GM21367 (cell line): ENCODE data around the gene SAMD4B.
"Not testable (repeated sequence)": the region's sequence is repeated elsewhere in the genome, so short reads cannot be mapped to it uniquely, and the experiment has no call there.

ENCODE experiments used
- ATAC-seq: cut with Tn5 transposase; IDR thresholded peaks from one replicate; pipeline ENCODE4 v1.9.1; 2021; ENCODE audit not compliant: unreplicated experiment

Gene SAMD4B

GRCh38 chr19:39333507-39333906, 8.7 kb upstream of the SAMD4B start:
- ATAC-seq: no peak

GRCh38 chr19:39334444-39334976, 7.7 kb upstream of the SAMD4B start:
- ATAC-seq: no peak

- ATAC-seq: peak; percentile 21
These were observed 7.1 kb upstream of the SAMD4B start for GRCh38 chr19:39335168-39335548.

- ATAC-seq: no peak
These were observed 5.7 kb upstream of the SAMD4B start for GRCh38 chr19:39336483-39336882.

- ATAC-seq: no peak
These were observed 2.5 kb upstream of the SAMD4B start for GRCh38 chr19:39339674-39340073.

- not testable (repeated sequence) for ATAC-seq
These were observed 2.1 kb upstream of the SAMD4B start for GRCh38 chr19:39340156-39340555.

DNA sequence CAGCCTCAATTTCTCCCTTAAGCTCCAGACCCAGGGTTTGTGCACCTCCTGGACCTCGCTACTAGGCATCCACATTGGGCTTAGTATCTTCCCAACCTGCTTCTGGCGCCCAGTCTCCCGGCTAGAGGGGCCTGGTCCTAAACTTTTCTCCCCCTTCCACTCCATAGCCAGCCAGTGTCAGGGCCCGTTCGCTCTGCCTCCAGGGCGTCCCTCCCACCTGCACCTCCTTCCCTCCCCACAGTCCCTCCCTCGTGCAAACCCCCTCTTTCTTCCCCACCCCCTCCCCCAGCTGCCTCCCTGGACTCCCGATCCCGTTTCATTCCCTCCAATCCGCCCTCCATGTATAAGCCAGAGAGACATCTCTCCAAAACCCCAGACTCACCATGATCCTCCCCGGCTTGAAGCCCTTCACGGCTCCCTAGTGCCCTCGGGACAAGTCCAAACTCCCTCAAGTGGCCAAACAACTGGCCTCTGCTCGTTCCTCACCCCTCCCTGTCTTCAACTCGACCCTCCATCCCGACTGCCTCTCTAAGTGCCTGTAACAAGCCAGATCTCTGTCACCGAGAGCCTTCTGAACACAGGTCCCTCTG, 997 bp upstream of the SAMD4B start:
- no peak for ATAC-seq

GRCh38 chr19:39342647-39343305, 555 bp downstream of the SAMD4B start:
- ATAC-seq: no peak

- no peak for ATAC-seq
These were observed 3.7 kb downstream of the SAMD4B start for GRCh38 chr19:39345956-39346355.

GRCh38 chr19:39347332-39348164, 5.3 kb downstream of the SAMD4B start:
- ATAC-seq: no peak

DNA sequence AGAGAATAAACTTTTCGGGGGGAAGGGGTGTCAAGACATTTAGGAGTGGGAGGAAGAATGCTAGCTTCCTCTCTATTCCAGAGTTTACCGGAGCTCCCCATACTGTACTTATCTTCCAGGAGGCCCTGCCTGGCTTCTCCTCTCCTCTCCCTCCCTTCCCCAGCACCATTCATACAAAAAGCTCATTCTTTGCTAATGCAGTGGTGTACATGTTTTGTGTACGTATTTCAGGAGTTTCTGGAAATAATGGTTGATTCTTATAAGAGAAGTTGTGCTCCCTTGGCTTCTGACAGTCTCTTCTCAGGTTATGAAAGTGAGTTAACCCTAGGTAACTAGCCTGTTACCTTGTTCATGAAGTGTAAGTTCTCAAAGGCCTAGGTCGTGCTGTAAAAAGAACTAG, 7.1 kb downstream of the SAMD4B start:
- ATAC-seq: no peak

DNA sequence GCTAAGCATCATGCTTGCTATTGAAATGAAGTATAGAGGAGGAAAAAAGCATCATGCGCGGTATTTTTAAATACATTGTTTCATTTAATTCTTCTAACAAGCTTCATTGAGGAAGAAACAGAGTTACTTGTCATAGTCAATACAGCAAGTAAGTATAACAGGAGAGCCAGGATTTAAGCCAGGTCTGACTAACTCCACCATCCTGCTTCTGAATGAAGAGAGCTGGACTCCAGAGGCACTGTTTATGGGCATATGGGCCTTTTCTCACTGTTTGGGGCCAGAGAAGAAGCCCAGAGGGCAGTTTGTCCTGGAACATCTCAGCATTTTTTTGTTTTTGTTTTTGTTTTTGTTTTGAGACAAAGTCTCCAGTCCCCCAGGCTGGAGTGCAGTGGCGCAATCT, 7.9 kb downstream of the SAMD4B start:
- no peak for ATAC-seq

GRCh38 chr19:39351537-39352064, 9.4 kb downstream of the SAMD4B start:
- ATAC-seq: no peak

DNA sequence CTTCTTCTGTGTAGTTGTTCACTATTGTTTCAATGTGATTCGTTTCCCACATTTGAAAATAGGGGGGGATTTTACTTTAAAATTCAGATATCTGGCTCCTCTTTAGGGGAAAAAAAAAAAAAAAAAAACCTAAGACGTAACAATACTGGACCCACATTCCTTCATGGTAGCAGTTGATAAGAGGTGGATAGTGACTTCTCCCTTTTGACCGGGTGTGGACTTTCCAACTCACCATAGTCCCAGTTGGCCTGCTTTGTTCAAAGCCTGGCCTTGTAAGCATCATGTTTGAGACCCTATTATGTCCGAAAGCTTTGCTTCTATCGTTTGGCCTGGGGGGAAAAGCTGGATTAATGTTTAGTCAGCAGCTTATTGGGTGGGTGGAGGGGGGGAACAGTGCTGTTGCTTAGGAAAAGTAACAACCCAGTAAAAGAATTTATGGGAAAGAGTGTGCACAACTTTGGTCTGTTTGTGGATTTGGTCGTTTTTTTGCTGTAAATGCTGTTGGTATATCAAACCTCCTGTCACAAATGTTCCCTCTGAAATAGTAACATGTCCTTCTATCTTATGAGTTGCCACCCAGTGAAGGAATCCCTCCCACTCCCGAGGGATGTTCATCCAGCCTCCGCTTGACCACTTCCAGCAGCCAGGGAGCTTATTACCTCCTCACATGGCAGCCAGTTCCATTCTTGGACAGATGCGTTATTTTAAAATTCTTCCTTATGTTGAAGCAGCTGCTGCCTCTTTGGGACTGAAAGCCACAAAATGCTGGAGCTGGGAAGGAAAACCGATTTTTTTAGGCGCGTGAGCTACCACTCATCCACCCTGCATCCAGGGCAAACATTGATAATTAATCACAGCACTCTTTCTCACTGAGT, 10.4 kb downstream of the SAMD4B start:
- ATAC-seq: no peak

DNA sequence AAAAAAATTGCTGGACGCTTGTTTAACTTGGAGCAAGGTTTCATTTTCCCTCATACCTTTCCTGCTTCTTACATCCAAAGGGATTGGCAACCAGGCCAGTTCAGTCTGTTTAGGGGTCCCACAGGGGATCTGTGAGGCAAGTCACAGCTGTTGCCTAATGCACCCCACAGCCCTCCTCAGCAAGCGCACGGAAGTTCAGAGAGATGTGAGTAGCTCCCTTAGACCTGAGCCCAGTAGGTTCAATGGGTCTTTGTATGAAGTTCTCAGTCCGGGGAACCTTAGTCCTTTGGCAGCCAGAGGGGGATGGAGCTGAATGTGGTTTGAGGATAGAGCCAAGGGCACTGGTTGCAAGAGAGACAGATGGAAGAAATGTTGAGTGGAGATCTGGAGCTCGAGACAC, 13.0 kb downstream of the SAMD4B start:
- ATAC-seq: no peak

GRCh38 chr19:39356073-39356472, 13.9 kb downstream of the SAMD4B start:
- no peak for ATAC-seq

DNA sequence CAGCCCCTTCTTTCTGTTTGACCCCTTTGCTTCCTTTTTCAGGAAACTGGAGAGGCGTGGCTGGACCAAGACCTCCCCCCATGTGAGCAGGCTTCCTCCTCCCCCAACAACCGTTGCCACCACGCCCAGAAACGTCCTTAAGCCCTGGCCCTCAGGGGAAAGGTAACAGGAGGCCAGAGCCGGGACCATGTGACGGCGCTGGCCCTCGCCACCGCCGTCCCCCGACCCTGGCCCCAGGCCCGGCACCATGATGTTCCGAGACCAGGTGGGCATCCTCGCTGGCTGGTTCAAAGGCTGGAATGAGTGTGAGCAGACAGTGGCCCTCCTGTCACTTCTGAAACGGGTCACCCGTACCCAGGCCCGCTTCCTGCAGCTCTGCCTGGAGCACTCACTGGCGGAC, 14.4 kb downstream of the SAMD4B start:
- no peak for ATAC-seq

DNA sequence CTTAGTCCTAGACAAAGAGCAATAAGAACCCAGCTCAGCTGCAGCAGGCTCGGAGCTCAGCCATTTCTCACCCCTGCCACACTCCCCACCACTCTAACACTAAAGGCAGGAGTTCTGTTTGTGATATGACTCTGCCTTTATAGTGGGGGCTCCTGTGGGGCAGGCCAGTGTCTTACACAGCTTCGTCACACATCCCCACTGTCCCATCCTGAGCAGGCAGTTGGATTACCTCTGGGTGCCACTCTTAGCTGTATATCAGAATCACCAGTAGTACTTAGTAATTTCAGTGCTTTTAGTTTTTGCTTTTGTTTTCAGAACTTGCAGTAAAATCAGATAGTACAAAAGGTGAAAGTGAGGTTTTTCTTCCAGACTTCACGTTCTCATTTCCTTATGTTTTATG, 16.8 kb downstream of the SAMD4B start:
- no peak for ATAC-seq

DNA sequence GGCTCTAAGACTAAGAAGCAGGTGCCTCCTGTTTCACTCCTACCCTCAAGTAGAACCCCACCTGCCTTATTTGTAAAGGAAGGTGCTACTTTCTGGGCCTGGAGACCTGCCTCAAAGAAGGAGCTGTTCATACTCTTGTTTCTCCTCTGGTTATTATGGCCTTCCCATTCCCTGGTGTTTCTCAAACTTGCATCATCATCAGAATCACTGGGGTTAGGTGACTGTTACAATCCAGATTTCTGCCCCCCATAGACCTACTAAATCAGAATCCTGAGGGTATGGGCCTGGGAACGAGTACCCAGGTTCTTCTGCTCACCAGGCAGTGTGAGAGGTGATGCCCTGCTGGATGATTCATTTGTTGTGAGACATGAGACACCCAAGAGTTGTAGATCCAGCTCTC, 18.4 kb downstream of the SAMD4B start:
- ATAC-seq: no peak
